ENCODE results near the gene ANKLE2.

ANKLE2 gene

DNA sequence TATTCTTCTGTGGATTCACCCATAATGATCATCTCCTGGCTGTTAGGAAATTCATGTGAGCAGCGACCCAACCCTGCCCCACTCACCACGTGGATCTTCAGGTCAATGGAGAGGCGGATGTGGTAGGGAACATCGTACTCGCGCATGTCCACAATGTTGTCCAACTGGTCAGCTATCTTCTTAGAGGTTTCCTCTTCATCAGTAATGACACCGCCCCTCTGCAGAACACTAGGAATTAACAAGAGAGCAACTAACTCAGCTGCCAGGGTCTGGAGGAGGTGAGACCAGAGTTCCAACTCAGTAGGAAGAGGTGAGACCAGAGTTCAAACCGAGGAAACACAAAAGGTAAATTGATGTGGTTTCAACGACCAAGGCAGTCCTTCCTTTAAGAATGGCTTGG, 84.1 kb downstream of the ANKLE2 start:
- Mint-ChIP-seq H3K36me3 (ENCODE audit: low read depth) (peaks cover 71% of the 10 kb centered on the region), H3K4me1 (no peaks in the 10 kb centered on the region), H3K27ac (no peak overlapping the region), H3K27me3 (ENCODE audit: low read depth, poor library complexity) (no peaks in the 10 kb centered on the region), H3K4me3 (no peak overlapping the region), H3K9me3 (no peaks in the 10 kb centered on the region)
- TF ChIP-seq, protein P1, sequence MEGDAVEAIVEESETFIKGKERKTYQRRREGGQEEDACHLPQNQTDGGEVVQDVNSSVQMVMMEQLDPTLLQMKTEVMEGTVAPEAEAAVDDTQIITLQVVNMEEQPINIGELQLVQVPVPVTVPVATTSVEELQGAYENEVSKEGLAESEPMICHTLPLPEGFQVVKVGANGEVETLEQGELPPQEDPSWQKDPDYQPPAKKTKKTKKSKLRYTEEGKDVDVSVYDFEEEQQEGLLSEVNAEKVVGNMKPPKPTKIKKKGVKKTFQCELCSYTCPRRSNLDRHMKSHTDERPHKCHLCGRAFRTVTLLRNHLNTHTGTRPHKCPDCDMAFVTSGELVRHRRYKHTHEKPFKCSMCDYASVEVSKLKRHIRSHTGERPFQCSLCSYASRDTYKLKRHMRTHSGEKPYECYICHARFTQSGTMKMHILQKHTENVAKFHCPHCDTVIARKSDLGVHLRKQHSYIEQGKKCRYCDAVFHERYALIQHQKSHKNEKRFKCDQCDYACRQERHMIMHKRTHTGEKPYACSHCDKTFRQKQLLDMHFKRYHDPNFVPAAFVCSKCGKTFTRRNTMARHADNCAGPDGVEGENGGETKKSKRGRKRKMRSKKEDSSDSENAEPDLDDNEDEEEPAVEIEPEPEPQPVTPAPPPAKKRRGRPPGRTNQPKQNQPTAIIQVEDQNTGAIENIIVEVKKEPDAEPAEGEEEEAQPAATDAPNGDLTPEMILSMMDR (IDR thresholded peaks at IDR 0.05), result no peak
- no peak for DNase-seq

DNA sequence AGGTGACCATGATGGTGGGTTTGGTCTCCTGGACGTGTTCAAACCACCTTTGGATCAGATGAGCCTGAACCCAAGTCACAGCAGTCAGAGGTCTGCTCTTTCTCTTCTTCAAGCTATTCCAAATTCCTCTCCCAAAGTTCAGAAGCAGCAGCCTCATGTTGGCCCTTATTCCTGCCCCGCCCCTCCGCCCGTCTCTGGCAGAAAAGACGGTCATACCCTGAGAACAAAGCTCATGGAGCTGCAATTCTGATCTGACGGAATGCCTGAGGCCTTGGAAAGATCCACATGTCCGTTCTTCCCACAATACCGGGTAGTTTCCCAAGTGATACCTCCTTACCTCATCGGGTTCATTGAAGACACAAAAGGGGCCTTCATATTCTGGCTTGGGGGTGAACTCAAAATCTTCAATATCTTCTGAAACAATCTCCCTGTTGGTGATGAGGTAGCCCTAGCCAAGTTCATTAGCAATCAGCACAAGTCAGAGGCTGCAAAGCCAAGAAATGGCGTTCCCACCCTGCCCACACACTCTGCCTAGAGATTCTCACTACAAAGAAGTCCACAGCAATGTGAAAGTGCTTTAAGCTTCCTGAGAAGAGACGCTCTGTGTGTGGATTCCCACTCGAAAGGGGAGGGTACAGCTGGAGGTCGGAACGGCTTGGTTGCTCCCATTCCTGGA, 85.7 kb downstream of the ANKLE2 start:
- Mint-ChIP-seq H3K36me3 (ENCODE audit: low read depth) (peaks cover 76% of the 10 kb centered on the region), H3K27me3 (ENCODE audit: low read depth, poor library complexity) (no peaks in the 10 kb centered on the region), H3K9me3 (no peaks in the 10 kb centered on the region), H3K4me1 (no peaks in the 10 kb centered on the region), H3K27ac (no peak overlapping the region), H3K4me3 (no peak overlapping the region)
- TF ChIP-seq, protein P1 (IDR thresholded peaks at IDR 0.05), result no peak
- DNase-seq, result no peak
